GM19023 (cell line): ENCODE results near the gene CALU.

Experiments used
- ATAC-seq: cut with Tn5 transposase; IDR thresholded peaks from one replicate; pipeline ENCODE4 v1.9.1; 2021; ENCODE audit warnings: mild to moderate bottlenecking, moderate library complexity; ENCODE audit not compliant: unreplicated experiment

CALU gene

GRCh38 chr7:128783143-128783861 is 44.1 kb downstream of the CALU start:
- no peak for ATAC-seq

- ATAC-seq, result no peak
These were observed 46.6 kb downstream of the CALU start for GRCh38 chr7:128785738-128786137.

DNA sequence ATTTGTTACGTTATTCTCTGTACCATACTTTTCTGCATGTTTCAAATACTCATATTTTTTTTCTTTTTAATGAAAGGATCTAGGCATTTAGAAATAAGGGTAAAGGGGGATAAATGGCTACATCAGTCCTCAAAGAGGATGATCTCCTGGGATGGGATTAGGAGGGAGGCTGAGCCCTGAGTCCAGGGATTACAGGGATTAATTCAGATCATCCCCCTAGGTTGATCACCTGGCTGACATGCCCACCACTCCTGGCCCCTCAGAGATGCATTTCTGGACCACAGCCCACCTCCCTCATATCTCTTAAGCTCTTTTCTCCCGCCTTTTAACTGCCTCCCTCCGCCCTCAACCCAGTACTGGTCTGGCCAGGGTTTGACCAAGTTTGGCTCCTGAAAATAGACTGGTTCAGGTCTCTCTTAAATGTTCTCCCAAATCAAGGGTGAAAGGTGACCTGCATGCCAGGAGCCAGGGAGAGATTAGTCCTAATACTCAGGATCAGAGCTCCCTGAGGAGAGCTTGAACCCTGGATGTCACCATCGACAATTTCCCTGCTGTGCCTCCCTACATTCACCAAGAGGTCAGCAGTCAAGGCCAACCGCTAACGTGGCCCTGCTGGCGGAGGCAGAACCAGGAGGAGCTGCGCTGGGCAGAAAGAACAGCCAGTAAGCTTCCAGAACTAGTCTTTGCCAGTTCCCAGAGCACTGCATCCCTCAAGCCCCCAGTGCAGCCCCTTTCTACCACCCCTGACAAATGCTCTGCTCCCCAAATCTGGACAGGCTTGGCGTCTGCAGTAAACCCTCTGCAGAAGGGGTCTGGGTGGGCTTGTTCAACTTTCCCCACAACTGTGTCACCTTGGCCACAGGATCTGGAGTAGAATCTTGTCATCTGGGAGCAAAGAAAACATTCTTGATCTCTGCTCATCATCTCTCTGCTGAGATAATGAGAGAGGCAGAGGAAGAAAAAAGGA is 49.6 kb downstream of the CALU start:
- ATAC-seq, result no peak

- ATAC-seq, result peak; percentile 26
These were observed 51.3 kb downstream of the CALU start for GRCh38 chr7:128790315-128791041.

- ATAC-seq, result peak; percentile 84
These were observed 52.2 kb downstream of the CALU start, which contains the start of gene CCDC136 for GRCh38 chr7:128791121-128791971. CCDC136 (plus strand) TSS chr7:128791968; CDS start chr7:128792412, 444 bp downstream.

DNA sequence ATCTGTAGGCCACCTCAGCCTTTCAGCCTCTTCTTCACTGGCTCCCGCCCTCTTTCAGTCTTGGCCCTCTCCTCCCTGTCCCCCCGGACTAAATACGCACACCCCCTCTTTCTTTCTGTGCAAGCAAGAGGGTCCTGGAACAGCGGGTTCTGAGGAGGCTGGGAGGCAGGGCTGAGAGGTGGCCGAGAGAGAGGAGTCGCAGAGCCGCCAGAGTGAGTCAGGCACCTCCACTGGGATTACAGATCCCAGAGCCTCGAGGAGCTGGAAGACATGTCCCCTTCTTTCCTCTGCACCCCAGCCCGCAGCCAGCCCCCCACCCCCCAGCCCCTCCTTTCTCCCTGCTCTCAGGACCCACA is 52.8 kb downstream of the CALU start:
- ATAC-seq, result no peak

GRCh38 chr7:128792471-128793180 is 53.5 kb downstream of the CALU start:
- ATAC-seq, result no peak

- ATAC-seq, result no peak
These were observed 54.0 kb downstream of the CALU start for GRCh38 chr7:128793181-128793547.

DNA sequence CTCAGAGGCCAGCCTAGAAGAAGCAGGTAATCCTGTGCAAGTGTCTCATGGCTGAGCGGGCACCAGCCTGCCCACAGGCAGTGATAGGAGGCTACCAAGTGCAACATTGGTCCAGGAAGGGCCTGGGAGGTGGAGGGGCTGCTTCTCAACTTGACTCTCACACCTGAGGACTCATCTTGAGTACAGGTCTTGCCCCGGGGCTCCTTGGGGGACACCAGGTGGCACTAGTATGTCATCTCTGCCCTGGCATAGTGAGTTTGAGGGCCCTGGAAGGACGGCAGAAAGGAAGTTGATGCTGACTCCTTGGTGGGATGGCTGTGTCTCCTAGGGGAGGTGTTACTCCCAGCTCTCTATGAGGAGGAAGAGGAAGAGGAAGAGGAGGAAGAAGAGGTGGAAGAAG is 54.9 kb downstream of the CALU start:
- ATAC-seq, result no peak

- no peak for ATAC-seq
These were observed 55.3 kb downstream of the CALU start for GRCh38 chr7:128794436-128794835.

- ATAC-seq, result no peak
These were observed 56.0 kb downstream of the CALU start for GRCh38 chr7:128795129-128795528.

- no peak for ATAC-seq
These were observed 57.2 kb downstream of the CALU start for GRCh38 chr7:128796327-128796726.

DNA sequence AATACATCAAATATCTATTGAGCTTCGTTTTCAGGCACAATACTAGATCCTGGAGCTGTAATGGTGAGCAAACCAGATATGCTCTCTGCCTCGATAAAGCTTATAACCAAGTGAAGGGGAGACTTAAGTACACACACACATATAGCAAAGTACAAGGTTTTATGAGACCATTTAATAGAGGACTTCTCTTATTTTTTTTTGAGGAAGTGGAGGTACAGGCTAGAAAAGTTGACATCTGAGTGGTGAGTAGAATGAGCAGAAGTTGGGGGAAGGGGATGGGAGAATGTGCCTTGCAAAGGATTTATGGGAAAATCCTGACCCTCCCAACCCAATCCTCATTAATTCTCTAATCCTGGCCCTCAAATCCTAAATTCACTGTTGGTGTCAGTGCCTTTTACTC is 60.3 kb downstream of the CALU start:
- no peak for ATAC-seq

DNA sequence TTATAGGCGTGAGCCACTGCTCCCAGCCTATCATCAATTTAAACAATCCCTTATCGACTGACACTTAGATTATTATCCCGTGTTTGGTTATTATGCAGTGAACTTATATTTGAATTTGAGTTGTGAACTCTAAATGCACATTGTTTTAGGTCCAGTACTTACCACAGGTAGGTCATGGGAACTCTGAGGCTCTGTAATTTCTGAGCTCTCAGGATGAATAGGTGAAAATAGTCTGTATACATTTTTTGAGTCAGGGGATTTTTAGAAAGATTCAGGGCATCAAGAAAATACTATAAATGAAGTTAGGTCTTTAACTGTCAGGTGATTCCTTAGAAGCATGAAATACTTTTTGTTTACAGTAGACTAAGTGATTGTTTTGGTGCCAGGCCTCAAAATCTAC is 61.4 kb downstream of the CALU start:
- ATAC-seq, result no peak

DNA sequence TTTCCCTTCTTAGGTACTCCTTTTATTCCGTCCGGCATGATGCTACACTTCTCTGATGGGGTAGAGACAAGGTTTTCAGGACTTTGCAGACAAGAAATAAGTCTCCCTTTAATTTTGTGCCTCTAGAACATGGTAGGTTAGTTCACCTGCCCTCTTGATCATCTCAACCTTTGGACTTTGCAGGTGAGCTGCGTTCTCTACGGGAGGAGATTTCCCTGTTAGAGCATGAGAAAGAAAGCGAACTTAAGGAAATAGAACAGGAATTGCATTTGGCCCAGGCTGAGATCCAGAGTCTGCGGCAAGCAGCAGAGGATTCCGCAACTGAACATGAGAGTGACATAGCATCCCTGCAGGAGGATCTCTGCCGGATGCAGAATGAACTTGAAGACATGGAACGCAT is 61.8 kb downstream of the CALU start:
- ATAC-seq, result no peak

- ATAC-seq, result no peak
These were observed 62.7 kb downstream of the CALU start for GRCh38 chr7:128801667-128802418.

DNA sequence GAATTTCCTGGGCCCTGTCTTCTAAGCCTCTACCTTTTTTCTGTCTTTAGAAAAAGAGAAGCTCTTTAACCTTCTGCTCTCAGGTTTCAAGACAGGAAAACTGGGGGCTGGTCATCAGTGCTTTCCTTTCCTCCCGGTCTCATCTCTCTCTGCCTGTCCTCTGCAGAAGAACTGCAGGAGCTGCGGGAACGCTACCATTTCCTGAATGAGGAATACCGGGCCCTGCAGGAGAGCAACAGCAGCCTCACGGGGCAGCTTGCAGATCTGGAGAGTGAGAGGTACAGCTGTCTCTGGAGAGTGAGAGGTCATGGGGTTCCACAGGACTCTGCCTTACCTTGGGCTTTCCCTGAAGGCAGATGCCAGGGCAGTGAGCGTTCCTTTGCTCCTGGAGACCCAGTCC is 65.3 kb downstream of the CALU start:
- ATAC-seq, result no peak

DNA sequence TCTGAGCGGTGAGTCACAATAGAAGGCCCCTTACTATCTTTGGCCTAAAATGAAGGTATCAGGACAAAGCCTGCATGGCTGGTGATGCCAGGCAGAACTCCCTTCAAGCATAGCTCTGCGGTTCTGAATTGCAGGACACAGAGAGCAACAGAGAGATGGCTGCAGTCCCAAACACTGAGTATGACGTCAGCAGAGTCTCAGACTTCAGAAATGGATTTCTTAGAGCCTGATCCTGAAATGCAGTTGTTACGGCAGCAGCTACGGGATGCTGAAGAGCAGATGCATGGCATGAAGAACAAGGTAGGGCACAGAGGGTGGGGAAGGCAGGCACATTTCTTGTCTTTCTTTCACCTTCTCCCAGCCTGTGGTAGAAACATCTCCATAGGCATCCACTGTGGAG is 66.1 kb downstream of the CALU start:
- ATAC-seq, result no peak

DNA sequence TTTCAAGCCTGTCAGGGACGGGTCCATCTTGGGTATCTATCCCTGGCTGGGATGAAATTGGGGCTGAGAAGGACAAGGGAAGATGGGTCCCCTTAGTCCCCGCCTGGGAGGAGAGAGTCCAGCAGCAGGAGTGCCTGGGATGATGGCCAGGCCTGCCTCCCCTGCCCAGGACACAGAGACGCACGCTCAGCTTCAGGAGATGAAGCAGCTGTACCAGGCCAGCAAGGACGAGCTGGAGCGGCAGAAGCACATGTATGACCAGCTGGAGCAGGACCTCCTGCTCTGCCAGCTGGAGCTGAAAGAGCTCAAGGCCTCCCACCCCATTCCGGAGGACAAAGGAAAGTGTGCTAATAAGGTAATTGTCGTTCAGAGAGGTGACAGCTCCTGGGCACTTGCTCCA is 68.0 kb downstream of the CALU start:
- ATAC-seq, result no peak
